Activated CD4-positive, alpha-beta T cell treated with anti-CD3 and anti-CD28 coated beads, Interleukin-2, amount 10 ng/mL, durations not matched to agents 24 days and 14 days (primary cell): ENCODE data around the gene PNO1. TPM values are rescaled to one million over a fixed set of nuclear protein-coding genes. Genes with fewer than 3 reads are reported as not detected.

Experiments used
- DNase-seq: peaks from one replicate; pipeline ENCODE4 v3.0.0; 2022
- H3K27ac Mint-ChIP-seq: one replicate; pipeline ENCODE4 v1.8.0; 2022; ENCODE audit warnings: mild to moderate bottlenecking, mixed read lengths
- H3K27me3 Mint-ChIP-seq: one replicate; pipeline ENCODE4 v1.8.0; 2022; ENCODE audit warnings: mixed read lengths
- H3K36me3 Mint-ChIP-seq: one replicate; pipeline ENCODE4 v1.8.0; 2022; ENCODE audit warnings: low read depth, mild to moderate bottlenecking, mixed read lengths
- H3K4me1 Mint-ChIP-seq: one replicate; pipeline ENCODE4 v1.8.0; 2021; ENCODE audit warnings: mixed read lengths
- H3K4me3 Mint-ChIP-seq: one replicate; pipeline ENCODE4 v1.8.0; 2022; ENCODE audit warnings: mild to moderate bottlenecking, moderate library complexity, mixed read lengths
- H3K9me3 Mint-ChIP-seq: one replicate; pipeline ENCODE4 v1.8.0; 2021; ENCODE audit warnings: mixed read lengths
- intact Hi-C: fragments of 100-400 bp; cut with micrococcal nuclease; formaldehyde crosslinking; loops from one replicate; pipeline ENCODE4 v1.15.1; 2023
- total RNA-seq: library from RNA; stranded (reverse); gene quantifications from 2 replicates; pipeline ENCODE4 v1.2.3, GENCODE V29; 2022

The PNO1 gene
- total RNA-seq, 1 donor from 2014 or later, result 38.4 TPM

- peaks cover 30% of the 10 kb centered on the region for H3K4me1 Mint-ChIP-seq
- H3K27ac Mint-ChIP-seq, result peak overlapping the region; percentile 80
- intact Hi-C loops, result no loop called here
- no peak overlapping the region for H3K4me3 Mint-ChIP-seq
- H3K9me3 Mint-ChIP-seq, result no peaks in the 10 kb centered on the region
- peaks cover 5% of the 10 kb centered on the region for H3K36me3 Mint-ChIP-seq
- no peak for DNase-seq
- no peaks in the 10 kb centered on the region for H3K27me3 Mint-ChIP-seq
These were observed 33.5 kb downstream of the PNO1 start for GRCh38 chr2:68190991-68191731.

- H3K9me3 Mint-ChIP-seq, result no peaks in the 10 kb centered on the region
- intact Hi-C loops, result loop anchor here (2.0 kb wide), 1 partner anchor 14 kb away; no protein-coding TSS in a partner anchor
These were observed 35.5 kb downstream of the PNO1 start for GRCh38 chr2:68193144-68193543.

GRCh38 chr2:68193787-68194372, 36.2 kb downstream of the PNO1 start:
- Mint-ChIP-seq H3K9me3 (no peaks in the 10 kb centered on the region), H3K27me3 (no peaks in the 10 kb centered on the region), H3K36me3 (no peaks in the 10 kb centered on the region), H3K4me1 (peaks cover 30% of the 10 kb centered on the region), H3K27ac (no peak overlapping the region), H3K4me3 (no peak overlapping the region)
- no peak for DNase-seq
- intact Hi-C loops, result loop anchor here (2.0 kb wide), 1 partner anchor 13 kb away; no protein-coding TSS in a partner anchor

More at GRCh38 chr2:68193144-68193543, 35.5 kb downstream of the PNO1 start:
- no peak for DNase-seq
- Mint-ChIP-seq H3K36me3 (no peaks in the 10 kb centered on the region), H3K4me1 (peaks cover 31% of the 10 kb centered on the region), H3K27ac (peak overlapping the region; percentile 5), H3K27me3 (no peaks in the 10 kb centered on the region), H3K4me3 (no peak overlapping the region)

- Mint-ChIP-seq H3K9me3 (no peaks in the 10 kb centered on the region), H3K4me1 (peaks cover 29% of the 10 kb centered on the region), H3K27ac (no peak overlapping the region), H3K27me3 (no peaks in the 10 kb centered on the region), H3K4me3 (no peak overlapping the region), H3K36me3 (no peaks in the 10 kb centered on the region)
- intact Hi-C loops, result no loop called here
- DNase-seq, result no peak
These were observed 37.4 kb downstream of the PNO1 start for GRCh38 chr2:68195096-68195495.

GRCh38 chr2:68196120-68196716, 38.5 kb downstream of the PNO1 start:
- no peak overlapping the region for H3K4me3 Mint-ChIP-seq
- no peak overlapping the region for H3K27ac Mint-ChIP-seq
- intact Hi-C loops, result loop anchor here (2.0 kb wide), 1 partner anchor 87 kb away; no protein-coding TSS in a partner anchor
- H3K9me3 Mint-ChIP-seq, result no peaks in the 10 kb centered on the region
- H3K4me1 Mint-ChIP-seq, result peaks cover 29% of the 10 kb centered on the region
- no peaks in the 10 kb centered on the region for H3K27me3 Mint-ChIP-seq
- DNase-seq, result peak; percentile 76
- H3K36me3 Mint-ChIP-seq, result no peaks in the 10 kb centered on the region

- Mint-ChIP-seq H3K27ac (no peak overlapping the region), H3K9me3 (no peaks in the 10 kb centered on the region), H3K4me3 (no peak overlapping the region), H3K27me3 (no peaks in the 10 kb centered on the region), H3K4me1 (peaks cover 35% of the 10 kb centered on the region), H3K36me3 (peaks cover 2% of the 10 kb centered on the region)
- no peak for DNase-seq
- intact Hi-C loops, result loop anchor here (5.0 kb wide), 3 partner anchors 37 to 242 kb away; no protein-coding TSS in a partner anchor
These were observed 42.6 kb downstream of the PNO1 start for GRCh38 chr2:68200157-68200787.

GRCh38 chr2:68203587-68203986, 45.9 kb downstream of the PNO1 start:
- no peaks in the 10 kb centered on the region for H3K9me3 Mint-ChIP-seq

GRCh38 chr2:68206793-68207192, 49.1 kb downstream of the PNO1 start:
- H3K27me3 Mint-ChIP-seq, result no peaks in the 10 kb centered on the region
- no peaks in the 10 kb centered on the region for H3K9me3 Mint-ChIP-seq
- peaks cover 43% of the 10 kb centered on the region for H3K4me1 Mint-ChIP-seq
- no peak for DNase-seq
- H3K27ac Mint-ChIP-seq, result peak overlapping the region; percentile 72
- H3K4me3 Mint-ChIP-seq, result peak overlapping the region; percentile 47
- intact Hi-C loops, result loop anchor here (2.0 kb wide), 1 partner anchor 14 kb away; no protein-coding TSS in a partner anchor
- peaks cover 20% of the 10 kb centered on the region for H3K36me3 Mint-ChIP-seq

More at GRCh38 chr2:68203587-68203986, 45.9 kb downstream of the PNO1 start:
- H3K36me3 Mint-ChIP-seq, result peaks cover 9% of the 10 kb centered on the region
- intact Hi-C loops, result loop anchor here (1.0 to 5.0 kb wide), 5 partner anchors 34 to 239 kb away; partner anchors contain the start of gene PNO1
- peak; percentile 68 for DNase-seq
- no peaks in the 10 kb centered on the region for H3K27me3 Mint-ChIP-seq
- H3K4me1 Mint-ChIP-seq, result peaks cover 50% of the 10 kb centered on the region
- H3K4me3 Mint-ChIP-seq, result peak overlapping the region; percentile 64
- peak overlapping the region; percentile 86 for H3K27ac Mint-ChIP-seq

GRCh38 chr2:68214381-68214780, 56.7 kb downstream of the PNO1 start:
- intact Hi-C loops, result no loop called here
- Mint-ChIP-seq H3K36me3 (peaks cover 32% of the 10 kb centered on the region), H3K4me1 (peaks cover 39% of the 10 kb centered on the region), H3K9me3 (no peaks in the 10 kb centered on the region), H3K27me3 (no peaks in the 10 kb centered on the region), H3K4me3 (no peak overlapping the region), H3K27ac (no peak overlapping the region)
- DNase-seq, result no peak

- Mint-ChIP-seq H3K4me3 (no peak overlapping the region), H3K27me3 (no peaks in the 10 kb centered on the region), H3K27ac (no peak overlapping the region), H3K9me3 (no peaks in the 10 kb centered on the region), H3K4me1 (peaks cover 40% of the 10 kb centered on the region), H3K36me3 (peaks cover 29% of the 10 kb centered on the region)
- DNase-seq, result no peak
- intact Hi-C loops, result no loop called here
These were observed 59.0 kb downstream of the PNO1 start for GRCh38 chr2:68216454-68217310.

GRCh38 chr2:68217729-68218128, 60.0 kb downstream of the PNO1 start:
- H3K27me3 Mint-ChIP-seq, result no peaks in the 10 kb centered on the region
- DNase-seq, result no peak
- H3K4me1 Mint-ChIP-seq, result peaks cover 41% of the 10 kb centered on the region
- H3K9me3 Mint-ChIP-seq, result no peaks in the 10 kb centered on the region
- H3K27ac Mint-ChIP-seq, result no peak overlapping the region
- intact Hi-C loops, result no loop called here
- peaks cover 25% of the 10 kb centered on the region for H3K36me3 Mint-ChIP-seq
- no peak overlapping the region for H3K4me3 Mint-ChIP-seq

GRCh38 chr2:68218343-68218901, 60.7 kb downstream of the PNO1 start:
- no peak overlapping the region for H3K4me3 Mint-ChIP-seq
- peaks cover 20% of the 10 kb centered on the region for H3K36me3 Mint-ChIP-seq
- intact Hi-C loops, result no loop called here
- H3K27me3 Mint-ChIP-seq, result no peaks in the 10 kb centered on the region
- no peak for DNase-seq
- no peaks in the 10 kb centered on the region for H3K9me3 Mint-ChIP-seq
- no peak overlapping the region for H3K27ac Mint-ChIP-seq
- H3K4me1 Mint-ChIP-seq, result peaks cover 38% of the 10 kb centered on the region

GRCh38 chr2:68222287-68222686, 64.6 kb downstream of the PNO1 start:
- H3K4me1 Mint-ChIP-seq, result peaks cover 37% of the 10 kb centered on the region
- H3K4me3 Mint-ChIP-seq, result no peak overlapping the region
- no peaks in the 10 kb centered on the region for H3K27me3 Mint-ChIP-seq
- no peaks in the 10 kb centered on the region for H3K9me3 Mint-ChIP-seq
- intact Hi-C loops, result no loop called here
- no peak overlapping the region for H3K27ac Mint-ChIP-seq
- H3K36me3 Mint-ChIP-seq, result peaks cover 10% of the 10 kb centered on the region
- no peak for DNase-seq
